Keratinocyte (primary cell): ENCODE measurements around the gene TTC33.

Experiments
- EZH2 ChIP-seq: IDR thresholded peaks from one replicate; pipeline ENCODE4 v1.6.1; 2012; ENCODE audit warnings: inconsistent platforms, mild to moderate bottlenecking, low read length, moderate library complexity
- TF ChIP-seq, protein P1 (sequence below), 3 experiments: IDR thresholded peaks in 1 of 3; conservative IDR thresholded peaks in 1 of 3; optimal IDR thresholded peaks in 1 of 3; 2 replicates in 2 of 3; 3 replicates in 1 of 3; pipeline versions ENCODE3 to v1.5.1; 2011; ENCODE audit warnings: low read length in 3 of 3, mild to moderate bottlenecking in 3 of 3, moderate library complexity in 2 of 3, control low read depth in 1 of 3, inconsistent platforms in 1 of 3; ENCODE audit not compliant: insufficient read depth in 2 of 3; ENCODE audit errors: extremely low read depth in 1 of 3

DNA sequence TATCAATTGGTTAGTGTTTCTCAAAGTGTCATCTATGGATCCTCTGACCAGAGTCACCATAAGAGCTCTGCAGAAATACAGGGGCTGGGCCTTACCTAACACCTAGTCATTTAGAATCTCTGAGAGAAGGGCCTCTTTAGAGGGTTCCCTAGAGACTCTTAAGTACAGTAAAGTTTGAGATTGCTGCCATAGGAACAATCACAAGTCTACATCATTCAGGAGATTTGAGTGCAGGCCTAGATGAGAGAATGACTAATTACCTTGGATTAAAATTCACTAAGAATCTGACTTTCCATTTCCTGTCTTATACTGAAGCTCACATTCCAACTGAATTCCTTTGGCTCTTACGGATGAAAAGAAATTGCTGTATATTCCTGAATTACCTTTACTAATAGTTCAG lies 258.2 kb downstream of the TTC33 start:
- TF ChIP-seq EZH2, result no peak
- TF ChIP-seq, protein P1, sequence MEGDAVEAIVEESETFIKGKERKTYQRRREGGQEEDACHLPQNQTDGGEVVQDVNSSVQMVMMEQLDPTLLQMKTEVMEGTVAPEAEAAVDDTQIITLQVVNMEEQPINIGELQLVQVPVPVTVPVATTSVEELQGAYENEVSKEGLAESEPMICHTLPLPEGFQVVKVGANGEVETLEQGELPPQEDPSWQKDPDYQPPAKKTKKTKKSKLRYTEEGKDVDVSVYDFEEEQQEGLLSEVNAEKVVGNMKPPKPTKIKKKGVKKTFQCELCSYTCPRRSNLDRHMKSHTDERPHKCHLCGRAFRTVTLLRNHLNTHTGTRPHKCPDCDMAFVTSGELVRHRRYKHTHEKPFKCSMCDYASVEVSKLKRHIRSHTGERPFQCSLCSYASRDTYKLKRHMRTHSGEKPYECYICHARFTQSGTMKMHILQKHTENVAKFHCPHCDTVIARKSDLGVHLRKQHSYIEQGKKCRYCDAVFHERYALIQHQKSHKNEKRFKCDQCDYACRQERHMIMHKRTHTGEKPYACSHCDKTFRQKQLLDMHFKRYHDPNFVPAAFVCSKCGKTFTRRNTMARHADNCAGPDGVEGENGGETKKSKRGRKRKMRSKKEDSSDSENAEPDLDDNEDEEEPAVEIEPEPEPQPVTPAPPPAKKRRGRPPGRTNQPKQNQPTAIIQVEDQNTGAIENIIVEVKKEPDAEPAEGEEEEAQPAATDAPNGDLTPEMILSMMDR (optimal IDR thresholded peaks at IDR 0.05 in 1 of 3, IDR thresholded peaks at IDR 0.05 in 1 of 3, conservative IDR thresholded peaks at IDR 0.05 in 1 of 3; ENCODE audit: extremely low read depth in 1 of 3, insufficient read depth in 2 of 3, low read length in 3 of 3), result no peak
